Activated naive CD4-positive, alpha-beta T cell (primary cell): ENCODE data around the gene GRB14.

Experiments used
- DNase-seq, 4 experiments: peaks; one replicate each; lab custom pipeline; 2025; lab: John Stamatoyannopoulos, UW

GRB14 gene

DNA sequence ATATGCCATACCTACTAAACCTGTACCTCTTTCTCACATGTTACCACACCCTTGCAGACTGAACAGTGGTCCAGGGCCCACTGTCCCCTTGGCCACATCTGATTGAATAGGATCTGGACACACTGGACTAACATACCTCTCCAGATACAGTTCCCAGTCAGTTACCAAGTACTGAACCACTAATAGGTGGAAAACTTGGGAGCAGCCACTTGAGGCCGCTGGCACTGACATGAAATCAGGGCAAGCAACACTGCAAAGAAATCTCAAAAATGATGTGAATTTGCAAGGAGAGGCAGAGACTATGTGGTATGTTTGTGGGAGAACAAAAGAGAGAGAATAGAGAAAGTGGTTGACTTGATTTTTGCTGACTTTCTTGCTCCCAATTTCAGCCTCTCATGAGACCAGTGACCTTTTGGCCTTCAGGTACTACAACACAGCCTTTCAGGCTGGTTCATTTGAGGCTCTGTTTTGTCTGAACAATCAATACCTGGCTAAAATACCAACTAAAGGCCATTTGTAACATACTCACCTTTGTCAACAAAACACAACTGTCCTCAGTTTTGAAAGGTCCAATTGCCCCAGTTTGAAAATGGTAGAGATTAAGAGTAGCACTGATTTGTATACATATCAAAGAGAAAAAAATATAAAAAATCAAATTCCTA is 7.8 kb downstream of the GRB14 start:
- no peak for DNase-seq

DNA sequence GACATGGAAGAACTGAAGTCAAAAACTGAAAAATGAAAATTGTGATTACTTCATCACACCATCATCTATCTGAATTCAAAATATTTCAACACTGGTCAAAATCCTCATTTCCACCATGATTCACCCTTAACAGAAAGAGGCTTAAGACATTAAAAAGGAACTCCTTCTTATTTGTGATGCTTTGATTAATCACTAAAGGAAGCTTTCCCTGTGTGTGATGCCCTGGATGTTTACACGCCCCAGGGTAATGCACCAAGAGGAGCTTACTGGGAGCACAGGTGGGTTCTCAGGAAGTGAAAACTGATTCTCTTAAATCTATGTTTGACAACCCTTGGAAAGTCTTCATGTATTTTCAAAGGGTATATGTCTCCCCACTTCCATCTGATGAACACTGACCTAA is 11.5 kb downstream of the GRB14 start:
- no peak for DNase-seq

DNA sequence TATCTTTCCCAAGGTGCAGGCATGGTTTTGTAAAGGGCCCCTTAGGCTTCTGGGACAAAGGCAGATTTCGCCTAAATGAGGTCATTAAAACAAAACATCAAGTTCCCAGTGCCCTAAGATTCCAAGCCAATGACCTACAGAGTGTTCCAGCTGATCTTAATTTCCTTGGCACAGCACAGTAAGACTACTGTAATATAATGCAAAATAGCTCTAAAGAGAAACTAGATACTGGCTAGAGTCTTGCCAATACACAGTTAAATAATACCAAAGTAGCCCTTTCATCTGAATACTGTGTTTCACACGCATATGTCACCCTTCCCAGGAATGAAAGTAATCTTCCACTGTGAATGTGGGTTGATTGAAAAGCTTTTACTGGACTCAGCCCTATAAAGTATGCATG is 14.7 kb downstream of the GRB14 start:
- no peak for DNase-seq

DNA sequence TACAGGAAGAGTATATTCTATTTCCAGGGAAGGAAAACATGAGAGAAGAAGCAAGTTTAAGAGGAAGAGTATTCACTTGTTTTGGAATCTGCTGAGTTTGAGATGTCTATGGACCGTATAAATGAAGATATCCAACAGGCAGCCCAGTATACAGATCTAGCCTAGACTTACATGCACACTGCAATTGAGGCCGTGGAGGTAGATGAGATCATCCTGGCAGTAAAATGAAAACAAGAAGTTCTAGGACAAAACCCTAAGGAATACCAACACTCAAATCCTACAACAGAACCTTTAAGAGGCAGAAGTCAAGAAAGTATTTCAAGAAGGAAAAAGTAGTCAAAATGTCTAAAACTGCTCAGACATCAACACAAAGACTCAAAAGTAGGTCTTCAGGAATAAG is 16.0 kb downstream of the GRB14 start:
- no peak for DNase-seq

DNA sequence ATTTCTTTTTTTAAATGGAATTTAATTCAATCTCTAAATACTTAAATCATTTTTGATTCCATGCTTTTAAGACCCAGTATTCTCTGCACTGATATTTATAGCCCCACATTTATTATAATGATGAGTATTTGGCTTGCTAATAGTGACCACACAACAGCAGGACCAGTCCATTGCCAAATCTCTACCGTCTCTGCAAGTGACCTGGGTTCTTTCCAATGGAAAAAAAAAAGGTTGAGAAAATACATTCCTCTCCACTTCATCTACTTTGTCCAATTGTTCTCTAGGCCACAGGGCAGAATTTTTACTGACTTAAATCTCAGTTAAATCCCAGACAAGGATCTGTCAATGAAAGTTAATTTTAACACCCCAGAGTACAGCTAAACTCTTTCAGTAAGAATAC is 20.5 kb downstream of the GRB14 start:
- DNase-seq: no peak

DNA sequence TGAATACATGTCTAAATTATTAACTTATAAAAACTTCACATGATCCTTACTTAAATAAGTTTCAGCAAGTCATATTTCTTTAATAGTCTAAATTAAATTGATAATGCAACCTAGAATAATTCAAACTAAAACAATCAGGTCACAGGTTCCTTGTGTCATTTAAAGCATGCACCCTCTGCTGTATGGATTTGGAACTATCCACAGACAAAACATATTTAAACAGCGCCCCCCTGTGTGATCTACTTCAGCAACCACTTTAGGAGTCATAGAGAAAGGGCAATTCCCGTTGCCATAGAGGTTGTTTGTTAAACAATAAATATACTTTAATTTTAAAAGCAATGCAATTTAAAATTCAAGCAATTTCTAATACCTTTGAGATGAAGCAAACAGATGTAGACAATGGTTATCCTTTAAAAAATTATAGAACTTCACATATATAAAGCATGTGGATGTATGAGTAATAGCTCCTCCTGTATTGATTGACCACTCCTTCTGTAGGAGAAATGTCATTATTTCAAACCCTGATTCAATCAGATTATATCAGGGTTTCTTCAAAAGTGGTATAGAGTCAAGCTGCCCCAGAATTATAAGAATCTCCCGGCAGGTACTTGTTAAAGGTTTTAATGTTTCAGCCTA is 21.2 kb downstream of the GRB14 start:
- DNase-seq: no peak

DNA sequence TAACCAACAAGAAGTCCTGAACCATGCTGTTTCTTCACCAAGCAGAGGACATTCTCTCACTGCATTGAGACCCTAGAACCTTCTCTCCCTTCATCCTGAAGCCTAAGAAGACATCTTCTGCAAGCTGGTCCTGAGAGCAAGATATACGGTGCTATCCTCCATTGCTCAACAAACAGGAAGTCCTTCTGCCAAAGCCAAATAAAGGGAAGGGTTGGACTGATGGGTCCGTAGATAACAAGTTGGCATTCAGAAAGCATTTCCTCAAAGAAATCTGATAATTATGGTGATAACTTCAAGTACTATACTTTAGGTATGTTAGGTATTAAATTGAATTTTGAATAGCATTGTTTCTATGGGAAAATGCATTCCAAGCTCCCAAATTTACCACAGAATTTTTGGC is 23.3 kb downstream of the GRB14 start:
- DNase-seq: no peak

DNA sequence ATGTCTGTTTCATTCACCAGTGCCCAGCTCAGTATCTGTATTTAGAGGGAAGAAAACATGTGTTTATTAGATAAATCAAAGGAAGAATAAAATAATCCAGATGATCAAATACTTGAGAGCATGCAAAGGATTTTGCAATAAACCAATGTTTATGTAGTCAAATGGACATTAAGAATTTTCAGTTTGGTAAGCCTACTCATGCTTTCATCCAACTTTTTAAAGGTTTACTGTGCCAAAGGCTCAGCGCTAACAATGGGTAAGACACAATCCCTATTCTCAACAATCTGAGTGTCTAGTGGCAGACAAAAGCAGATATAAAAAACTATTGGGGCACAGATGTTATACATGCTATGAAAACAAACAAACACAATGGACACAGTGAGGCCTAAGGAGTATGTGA is 26.3 kb downstream of the GRB14 start:
- no peak for DNase-seq

DNA sequence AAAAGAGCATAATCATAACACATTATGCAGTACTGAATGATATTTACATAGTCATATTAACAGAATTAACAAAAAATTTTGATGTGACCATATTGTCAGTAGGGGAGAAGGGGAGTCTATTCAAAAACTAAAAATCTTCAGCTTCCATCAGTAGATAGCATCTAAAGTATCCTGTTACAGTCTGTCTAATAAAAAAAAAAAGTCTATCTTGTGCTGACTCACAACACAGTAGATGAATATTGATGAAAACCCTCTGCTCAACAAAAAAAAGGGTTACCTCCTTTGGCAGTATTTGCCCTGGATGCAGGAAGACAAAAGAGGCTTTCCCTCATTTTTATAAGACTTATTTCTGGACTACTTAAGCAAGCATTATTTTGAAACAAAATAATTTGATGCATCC is 27.3 kb downstream of the GRB14 start:
- DNase-seq: no peak

DNA sequence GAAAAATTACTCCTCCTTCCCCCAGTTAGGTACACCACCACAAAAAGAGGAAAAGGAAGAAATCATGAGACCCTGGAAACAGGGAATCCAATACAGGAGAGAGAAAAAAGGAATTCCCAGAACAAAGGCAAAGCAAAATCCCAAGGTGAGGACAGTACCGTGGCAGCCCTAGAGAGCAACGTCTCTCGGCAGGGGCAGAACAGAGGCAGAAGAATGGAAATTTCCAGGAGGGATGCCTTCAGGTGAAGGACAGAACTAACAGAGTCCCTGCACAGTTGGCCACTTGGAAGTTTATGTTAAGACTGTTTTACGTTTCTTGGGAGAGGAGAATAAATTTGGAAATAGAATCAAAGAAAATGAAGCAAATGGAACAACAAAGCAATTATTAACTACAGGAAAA is 27.7 kb downstream of the GRB14 start:
- no peak for DNase-seq

DNA sequence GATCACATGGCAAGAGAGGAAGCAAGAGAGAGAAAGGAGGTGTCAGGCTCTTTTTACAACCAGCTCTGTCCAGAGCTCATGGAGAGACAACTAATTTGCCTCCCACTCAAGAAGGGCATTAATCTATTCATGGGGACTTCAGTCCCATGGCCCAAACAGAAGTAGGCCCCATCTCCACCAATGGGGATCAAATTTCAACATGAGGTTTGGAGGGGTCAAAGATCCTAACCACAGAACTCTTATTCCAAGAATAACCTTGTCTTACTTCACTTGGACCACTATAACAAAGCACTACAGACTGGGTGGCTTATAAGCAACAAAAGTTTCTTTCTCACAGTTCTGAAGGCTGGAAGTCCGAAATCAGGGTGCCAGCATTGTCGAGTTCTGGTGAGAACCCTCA is 31.8 kb downstream of the GRB14 start:
- DNase-seq: no peak

DNA sequence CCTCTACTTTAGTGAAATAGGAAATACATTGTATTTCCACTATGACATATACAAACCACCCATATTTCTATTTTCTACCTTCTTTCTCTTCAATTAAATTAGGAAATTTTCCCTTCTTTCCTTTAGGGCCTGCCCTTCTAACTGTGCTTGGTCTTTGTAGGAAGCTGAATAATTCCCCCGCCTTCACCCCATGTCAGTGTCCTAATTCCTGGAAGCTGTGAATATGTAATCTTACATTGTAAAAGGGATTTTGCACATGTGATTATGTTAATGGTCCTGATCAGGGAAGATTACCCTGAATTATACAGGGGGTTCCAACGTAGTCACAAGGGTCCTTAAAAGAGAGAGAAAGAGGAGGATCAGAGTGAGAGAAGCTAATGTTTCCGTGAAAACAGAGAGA is 40.2 kb downstream of the GRB14 start:
- no peak for DNase-seq

DNA sequence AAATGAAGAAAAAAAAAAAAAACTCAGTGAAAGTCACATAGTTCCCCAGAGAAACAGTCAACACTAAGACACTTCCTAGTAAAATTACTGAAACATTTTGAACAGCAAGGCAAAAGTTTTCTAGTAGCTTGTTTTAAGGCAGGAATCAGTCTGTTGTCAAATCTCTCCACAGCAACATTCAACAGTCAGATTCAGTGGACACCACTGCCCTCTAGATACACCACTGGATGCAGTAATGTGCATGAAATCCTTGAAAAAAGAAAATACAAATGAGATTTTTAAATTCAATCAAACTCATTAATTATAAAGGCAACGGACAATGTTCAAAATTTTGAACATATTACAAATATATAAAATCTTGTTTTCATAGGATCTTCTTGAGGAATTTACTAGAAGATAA is 46.4 kb downstream of the GRB14 start:
- no peak for DNase-seq

DNA sequence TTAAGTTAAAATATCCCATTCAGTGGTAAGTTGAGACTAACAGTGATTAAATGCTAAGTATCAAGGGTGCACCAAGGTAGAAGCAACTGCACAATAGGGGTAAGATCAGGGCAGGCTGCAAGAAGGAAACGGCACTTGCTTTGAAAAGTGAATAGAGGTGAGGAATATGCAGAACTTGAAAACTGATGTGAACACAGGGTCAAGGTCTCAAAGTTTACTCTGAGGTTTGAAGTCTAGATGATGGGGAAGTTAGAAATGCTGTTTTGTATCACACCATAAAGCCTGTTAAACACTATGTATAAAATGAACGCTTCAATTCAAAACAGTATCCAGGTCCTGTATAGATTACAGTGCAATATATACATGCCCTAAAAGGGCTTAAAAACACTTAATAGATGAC is 50.8 kb downstream of the GRB14 start:
- no peak for DNase-seq

DNA sequence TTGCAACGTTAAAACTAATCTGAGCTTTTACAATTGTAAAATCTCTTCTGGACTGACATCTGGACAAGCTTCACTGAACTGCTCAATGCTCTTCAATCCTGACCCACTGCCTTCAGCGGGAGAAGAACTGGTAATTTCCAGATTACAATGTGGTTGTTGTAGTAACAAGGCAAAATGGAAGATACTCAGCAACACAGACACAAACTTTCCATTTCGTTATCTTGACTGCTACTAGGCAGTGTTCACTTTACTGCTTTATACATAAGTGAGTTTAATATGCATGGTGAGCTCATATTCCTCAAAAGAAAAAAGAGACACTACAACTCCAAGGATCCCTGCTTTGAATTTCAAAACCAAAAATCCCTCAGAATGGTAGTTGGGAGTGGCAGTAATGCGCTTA is 51.9 kb downstream of the GRB14 start:
- DNase-seq: no peak

DNA sequence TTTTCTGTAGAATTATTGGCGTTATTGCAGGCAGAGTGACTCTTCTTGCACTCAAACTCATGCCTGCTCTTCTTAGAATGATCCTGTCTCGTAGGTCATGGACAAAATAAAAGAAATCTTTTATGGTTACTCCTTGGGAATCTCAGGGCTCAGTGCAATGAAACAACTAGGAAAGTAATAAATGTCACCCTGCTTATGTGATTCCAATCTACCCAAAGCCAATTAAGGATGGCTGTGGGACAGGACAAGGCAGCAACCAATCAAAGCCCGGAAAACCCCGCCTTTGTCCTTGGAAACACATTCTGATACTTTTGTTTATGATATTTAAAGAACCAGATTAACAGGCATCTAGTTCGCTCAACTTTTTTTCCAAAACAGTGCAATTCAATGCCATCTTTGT is 53.0 kb downstream of the GRB14 start:
- no peak for DNase-seq

DNA sequence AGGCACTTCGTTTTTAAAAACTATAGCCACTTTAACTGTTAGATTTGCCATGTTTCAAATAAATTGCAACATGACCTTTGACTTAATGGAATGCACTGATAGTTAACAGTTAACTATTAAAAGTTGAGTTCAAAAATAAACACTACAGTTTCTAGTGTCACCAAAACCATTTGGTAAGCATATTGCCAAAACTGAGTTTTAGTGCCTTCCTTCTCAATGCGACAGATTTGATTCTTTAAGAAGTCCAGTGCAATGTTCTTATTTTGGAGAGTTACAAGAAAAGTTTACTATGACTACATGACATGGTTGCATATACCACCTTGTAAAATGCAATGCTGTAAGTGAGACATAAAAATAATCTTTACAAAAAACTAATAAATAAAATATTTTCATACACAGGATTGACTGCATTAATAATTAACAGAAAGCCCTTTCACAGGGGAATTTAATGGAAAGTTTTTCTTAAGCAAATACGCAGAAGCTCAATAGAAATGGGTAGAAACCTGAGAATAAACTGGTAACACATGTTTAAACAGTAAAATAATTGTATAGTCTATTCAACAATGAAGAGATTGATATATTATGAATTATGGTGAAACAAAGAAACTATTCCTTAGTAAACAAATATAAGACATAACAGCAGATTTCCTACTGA is 53.8 kb downstream of the GRB14 start:
- no peak for DNase-seq

DNA sequence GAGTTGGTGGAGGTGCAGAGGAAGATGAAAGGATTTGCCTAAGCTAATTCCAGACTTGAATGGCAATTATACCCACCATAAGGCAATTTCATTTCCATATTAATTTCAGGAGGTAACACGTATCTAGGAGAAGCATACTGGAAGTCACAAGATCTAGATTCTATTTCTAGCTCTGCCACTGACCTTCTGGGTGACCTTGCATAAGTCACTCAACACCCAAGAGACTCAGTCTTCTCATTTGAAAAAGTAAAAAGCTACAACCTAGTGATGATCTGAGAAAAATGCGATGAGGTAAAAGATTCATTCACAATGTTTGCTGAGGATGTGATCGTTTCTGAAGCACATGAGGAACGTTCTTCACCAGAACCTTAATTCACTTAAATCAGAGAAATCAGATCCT is 55.9 kb downstream of the GRB14 start:
- DNase-seq: no peak

DNA sequence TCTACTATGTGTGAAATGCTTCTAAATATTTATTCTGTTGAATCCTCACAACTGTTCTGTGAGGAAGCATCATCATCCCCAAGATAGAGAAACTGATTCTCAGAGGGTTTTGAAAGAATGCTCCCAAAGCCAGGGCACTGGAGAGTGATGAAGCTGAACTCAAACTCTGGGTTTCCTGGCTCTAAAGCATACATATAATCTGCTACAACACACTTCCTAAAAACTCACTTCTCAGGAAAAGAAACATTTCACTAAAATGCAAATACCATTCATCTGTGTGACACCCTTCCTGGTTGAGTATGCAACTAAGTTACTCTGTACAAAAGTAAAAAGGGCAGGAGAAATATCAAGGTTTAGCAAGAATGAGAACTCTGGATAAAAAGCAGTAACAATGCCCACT is 58.6 kb downstream of the GRB14 start:
- no peak for DNase-seq

DNA sequence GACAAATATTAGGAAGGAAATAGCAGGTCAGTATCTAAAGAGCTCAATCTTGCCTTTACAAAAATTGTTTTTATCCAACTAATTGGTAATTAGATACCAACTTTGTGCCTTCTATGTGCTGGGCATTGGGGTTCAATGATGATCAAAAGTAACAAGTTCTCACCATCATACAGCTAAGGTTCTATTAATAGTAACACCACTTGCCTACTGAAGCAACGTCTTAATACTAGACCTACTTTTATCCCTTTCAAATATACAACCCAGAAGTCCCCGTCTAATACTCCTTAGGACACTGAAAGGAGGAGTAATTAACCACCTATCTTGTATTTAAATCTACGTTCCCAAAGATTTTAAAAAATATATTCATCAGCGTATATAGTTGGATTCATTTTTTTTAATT is 59.3 kb downstream of the GRB14 start:
- DNase-seq: no peak

DNA sequence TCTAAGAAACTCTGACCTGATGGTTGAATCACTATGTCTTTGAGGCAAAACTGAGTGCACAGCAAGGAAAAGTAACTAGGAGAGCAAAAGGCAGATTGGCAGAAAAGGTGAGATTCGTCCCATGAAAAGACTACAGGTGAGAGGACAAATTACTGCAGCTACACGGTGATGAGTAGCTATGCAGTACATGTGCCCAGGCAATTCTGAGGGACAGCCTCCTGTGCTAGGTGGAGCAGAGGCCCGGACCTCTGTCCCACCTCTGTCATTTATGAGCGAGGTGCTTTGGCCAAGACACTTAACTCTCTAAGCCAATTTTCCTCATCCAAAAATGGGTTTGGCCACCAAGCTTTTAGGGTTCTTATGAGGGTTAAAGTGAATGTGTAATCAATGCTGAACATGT is 59.9 kb downstream of the GRB14 start:
- no peak for DNase-seq

DNA sequence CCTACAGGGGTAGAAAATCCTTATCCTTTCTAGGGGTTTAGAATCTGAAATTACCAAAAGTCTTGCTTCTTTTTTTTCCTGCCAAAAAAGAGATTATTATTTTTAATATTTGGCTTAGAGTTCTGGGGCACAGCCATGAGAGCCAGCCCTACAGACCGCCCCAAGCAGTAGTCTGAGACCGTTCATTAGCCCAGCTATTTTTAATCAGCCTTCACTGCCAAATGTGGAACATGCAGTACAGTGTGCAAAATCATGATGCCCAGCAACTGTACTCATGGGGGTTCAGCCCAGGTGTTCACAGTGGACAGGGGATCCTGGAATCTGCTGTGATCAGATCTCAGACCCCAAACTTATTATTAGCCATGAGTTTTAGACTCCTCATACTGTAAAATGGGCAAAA is 60.4 kb downstream of the GRB14 start:
- DNase-seq: no peak

DNA sequence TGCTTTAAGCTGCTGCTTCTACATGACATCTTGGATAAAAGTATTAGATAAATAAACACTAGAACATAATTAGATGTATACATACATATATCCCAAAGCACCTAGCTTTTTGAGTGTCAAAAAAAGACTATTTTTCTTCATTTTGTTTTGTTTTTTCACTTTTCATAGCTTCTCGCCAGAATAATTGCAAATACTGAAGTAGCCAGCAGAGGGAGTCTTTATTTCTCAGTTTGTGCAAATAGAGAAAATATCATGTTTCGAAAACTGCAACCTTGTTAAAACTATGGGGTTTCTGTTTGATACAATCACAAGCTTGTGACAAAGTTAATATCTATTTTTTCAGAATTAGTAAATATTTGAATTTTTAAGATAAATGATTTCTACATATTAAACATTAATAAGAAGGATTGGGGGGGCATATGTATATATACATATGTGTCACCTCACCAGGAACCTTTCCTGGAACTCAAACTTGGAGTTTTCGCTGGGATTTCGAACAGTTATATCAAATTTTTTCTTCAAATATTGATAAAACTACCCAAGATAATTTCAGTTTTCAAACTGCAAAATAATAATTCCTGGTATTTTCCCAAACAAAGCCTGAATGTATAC is 61.0 kb downstream of the GRB14 start:
- DNase-seq: no peak
